Measurements from ENCODE around the gene TYW5. TPM values are rescaled to one million over a fixed set of nuclear protein-coding genes. Genes with fewer than 3 reads are reported as not detected.

Gene TYW5
- total RNA-seq, 1 experiment from 2014 or later: 13.5 TPM

DNA sequence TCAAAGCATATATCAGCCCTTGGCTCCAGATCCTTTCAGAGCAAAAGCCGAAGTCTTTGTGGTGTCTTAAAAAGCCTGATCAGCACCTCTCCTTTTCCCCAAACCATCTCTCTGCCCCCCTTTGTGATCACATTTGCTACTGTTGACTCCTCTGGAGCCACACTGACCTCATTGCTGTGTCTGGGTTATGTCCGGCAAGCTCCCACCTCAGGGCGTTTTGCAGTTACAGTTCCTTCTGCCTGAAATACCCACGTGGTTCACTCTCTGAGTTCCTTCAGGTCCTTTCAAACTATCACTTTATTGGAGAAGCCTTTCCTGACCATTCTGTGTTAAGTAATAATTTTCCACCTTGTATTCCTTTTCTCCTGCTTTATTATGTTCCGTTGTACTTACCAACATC is 32.4 kb downstream of the TYW5 start:
- POLR2A ChIA-PET: no interaction called here
- TF ChIP-seq ZNF263 (CRISPR knock-in tag; IDR thresholded peaks at IDR 0.05; ENCODE audit: low read depth) (no peak), FOXJ3 (CRISPR knock-in tag; IDR thresholded peaks at IDR 0.05; ENCODE audit: borderline replicate concordance) (no peak), PRRX2 (CRISPR knock-in tag; IDR thresholded peaks at IDR 0.05) (no peak), ZNF121 (CRISPR knock-in tag; IDR thresholded peaks at IDR 0.05) (no peak), JAZF1 (CRISPR knock-in tag; IDR thresholded peaks at IDR 0.05) (no peak), MAX (CRISPR knock-in tag; IDR thresholded peaks at IDR 0.05) (no peak), RORB (CRISPR knock-in tag; IDR thresholded peaks at IDR 0.05) (no peak), CREB1 (CRISPR knock-in tag; IDR thresholded peaks at IDR 0.05) (no peak), HMGA2 (CRISPR knock-in tag; IDR thresholded peaks at IDR 0.05) (no peak), E2F1 (CRISPR knock-in tag; IDR thresholded peaks at IDR 0.05) (no peak)
- TF ChIP-seq, protein P1, sequence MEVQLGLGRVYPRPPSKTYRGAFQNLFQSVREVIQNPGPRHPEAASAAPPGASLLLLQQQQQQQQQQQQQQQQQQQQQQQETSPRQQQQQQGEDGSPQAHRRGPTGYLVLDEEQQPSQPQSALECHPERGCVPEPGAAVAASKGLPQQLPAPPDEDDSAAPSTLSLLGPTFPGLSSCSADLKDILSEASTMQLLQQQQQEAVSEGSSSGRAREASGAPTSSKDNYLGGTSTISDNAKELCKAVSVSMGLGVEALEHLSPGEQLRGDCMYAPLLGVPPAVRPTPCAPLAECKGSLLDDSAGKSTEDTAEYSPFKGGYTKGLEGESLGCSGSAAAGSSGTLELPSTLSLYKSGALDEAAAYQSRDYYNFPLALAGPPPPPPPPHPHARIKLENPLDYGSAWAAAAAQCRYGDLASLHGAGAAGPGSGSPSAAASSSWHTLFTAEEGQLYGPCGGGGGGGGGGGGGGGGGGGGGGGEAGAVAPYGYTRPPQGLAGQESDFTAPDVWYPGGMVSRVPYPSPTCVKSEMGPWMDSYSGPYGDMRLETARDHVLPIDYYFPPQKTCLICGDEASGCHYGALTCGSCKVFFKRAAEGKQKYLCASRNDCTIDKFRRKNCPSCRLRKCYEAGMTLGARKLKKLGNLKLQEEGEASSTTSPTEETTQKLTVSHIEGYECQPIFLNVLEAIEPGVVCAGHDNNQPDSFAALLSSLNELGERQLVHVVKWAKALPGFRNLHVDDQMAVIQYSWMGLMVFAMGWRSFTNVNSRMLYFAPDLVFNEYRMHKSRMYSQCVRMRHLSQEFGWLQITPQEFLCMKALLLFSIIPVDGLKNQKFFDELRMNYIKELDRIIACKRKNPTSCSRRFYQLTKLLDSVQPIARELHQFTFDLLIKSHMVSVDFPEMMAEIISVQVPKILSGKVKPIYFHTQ (CRISPR knock-in tag; IDR thresholded peaks at IDR 0.05): no peak
- TF ChIP-seq, protein P2, sequence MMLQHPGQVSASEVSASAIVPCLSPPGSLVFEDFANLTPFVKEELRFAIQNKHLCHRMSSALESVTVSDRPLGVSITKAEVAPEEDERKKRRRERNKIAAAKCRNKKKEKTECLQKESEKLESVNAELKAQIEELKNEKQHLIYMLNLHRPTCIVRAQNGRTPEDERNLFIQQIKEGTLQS (CRISPR knock-in tag; conservative IDR thresholded peaks at IDR 0.05): no peak
- TF ChIP-seq, protein P3, sequence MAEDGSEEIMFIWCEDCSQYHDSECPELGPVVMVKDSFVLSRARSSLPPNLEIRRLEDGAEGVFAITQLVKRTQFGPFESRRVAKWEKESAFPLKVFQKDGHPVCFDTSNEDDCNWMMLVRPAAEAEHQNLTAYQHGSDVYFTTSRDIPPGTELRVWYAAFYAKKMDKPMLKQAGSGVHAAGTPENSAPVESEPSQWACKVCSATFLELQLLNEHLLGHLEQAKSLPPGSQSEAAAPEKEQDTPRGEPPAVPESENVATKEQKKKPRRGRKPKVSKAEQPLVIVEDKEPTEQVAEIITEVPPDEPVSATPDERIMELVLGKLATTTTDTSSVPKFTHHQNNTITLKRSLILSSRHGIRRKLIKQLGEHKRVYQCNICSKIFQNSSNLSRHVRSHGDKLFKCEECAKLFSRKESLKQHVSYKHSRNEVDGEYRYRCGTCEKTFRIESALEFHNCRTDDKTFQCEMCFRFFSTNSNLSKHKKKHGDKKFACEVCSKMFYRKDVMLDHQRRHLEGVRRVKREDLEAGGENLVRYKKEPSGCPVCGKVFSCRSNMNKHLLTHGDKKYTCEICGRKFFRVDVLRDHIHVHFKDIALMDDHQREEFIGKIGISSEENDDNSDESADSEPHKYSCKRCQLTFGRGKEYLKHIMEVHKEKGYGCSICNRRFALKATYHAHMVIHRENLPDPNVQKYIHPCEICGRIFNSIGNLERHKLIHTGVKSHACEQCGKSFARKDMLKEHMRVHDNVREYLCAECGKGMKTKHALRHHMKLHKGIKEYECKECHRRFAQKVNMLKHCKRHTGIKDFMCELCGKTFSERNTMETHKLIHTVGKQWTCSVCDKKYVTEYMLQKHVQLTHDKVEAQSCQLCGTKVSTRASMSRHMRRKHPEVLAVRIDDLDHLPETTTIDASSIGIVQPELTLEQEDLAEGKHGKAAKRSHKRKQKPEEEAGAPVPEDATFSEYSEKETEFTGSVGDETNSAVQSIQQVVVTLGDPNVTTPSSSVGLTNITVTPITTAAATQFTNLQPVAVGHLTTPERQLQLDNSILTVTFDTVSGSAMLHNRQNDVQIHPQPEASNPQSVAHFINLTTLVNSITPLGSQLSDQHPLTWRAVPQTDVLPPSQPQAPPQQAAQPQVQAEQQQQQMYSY (CRISPR knock-in tag; IDR thresholded peaks at IDR 0.05): no peak
- H3K4me1 Mint-ChIP-seq: peaks cover 26% of the 10 kb centered on the region
- DNase-seq (ENCODE audit: low spot score) (no peak), ATAC-seq (peak; percentile 46)
- peak overlapping the region; percentile 79; the same call in 1 of the 2 replicates for H3K27ac Mint-ChIP-seq
- no peaks in the 10 kb centered on the region for H3K27me3 Mint-ChIP-seq (ENCODE audit: low read depth)
- peaks cover 6% of the 10 kb centered on the region for H3K9me3 Mint-ChIP-seq
- CTCF ChIA-PET: interaction anchor here (0.6 to 0.8 kb wide), 2 partner anchors 46 to 317 kb away, joined by 3 to 8 read pairs; no protein-coding TSS in a partner anchor
- H3K36me3 Mint-ChIP-seq: peaks cover 41% of the 10 kb centered on the region
- no peak overlapping the region for H3K4me3 Mint-ChIP-seq

- ChIA-PET POLR2A (interaction anchor here (0.6 kb wide), 1 partner anchor 10 kb away, joined by 4 read pairs; no protein-coding TSS in a partner anchor), CTCF (no interaction called here)
- Mint-ChIP-seq H3K27me3 (ENCODE audit: low read depth) (no peaks in the 10 kb centered on the region), H3K4me3 (no peak overlapping the region), H3K9me3 (peaks cover 29% of the 10 kb centered on the region), H3K27ac (no peak overlapping the region), H3K4me1 (peaks cover 18% of the 10 kb centered on the region), H3K36me3 (peaks cover 70% of the 10 kb centered on the region)
- no peak for DNase-seq (ENCODE audit: low spot score)
- TF ChIP-seq GRHL2 (CRISPR knock-in tag; IDR thresholded peaks at IDR 0.05; ENCODE audit: insufficient replicate concordance, severe bottlenecking): no peak
- no peak for TF ChIP-seq ZNF232 (CRISPR knock-in tag; IDR thresholded peaks at IDR 0.05)
- TF ChIP-seq NR2C2 (CRISPR knock-in tag; IDR thresholded peaks at IDR 0.05): no peak
- TF ChIP-seq, protein P4, sequence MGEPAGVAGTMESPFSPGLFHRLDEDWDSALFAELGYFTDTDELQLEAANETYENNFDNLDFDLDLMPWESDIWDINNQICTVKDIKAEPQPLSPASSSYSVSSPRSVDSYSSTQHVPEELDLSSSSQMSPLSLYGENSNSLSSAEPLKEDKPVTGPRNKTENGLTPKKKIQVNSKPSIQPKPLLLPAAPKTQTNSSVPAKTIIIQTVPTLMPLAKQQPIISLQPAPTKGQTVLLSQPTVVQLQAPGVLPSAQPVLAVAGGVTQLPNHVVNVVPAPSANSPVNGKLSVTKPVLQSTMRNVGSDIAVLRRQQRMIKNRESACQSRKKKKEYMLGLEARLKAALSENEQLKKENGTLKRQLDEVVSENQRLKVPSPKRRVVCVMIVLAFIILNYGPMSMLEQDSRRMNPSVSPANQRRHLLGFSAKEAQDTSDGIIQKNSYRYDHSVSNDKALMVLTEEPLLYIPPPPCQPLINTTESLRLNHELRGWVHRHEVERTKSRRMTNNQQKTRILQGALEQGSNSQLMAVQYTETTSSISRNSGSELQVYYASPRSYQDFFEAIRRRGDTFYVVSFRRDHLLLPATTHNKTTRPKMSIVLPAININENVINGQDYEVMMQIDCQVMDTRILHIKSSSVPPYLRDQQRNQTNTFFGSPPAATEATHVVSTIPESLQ (CRISPR knock-in tag; IDR thresholded peaks at IDR 0.05): no peak
- no peak for TF ChIP-seq ELF4 (CRISPR knock-in tag; IDR thresholded peaks at IDR 0.05; ENCODE audit: low read depth)
- TF ChIP-seq, protein P5, sequence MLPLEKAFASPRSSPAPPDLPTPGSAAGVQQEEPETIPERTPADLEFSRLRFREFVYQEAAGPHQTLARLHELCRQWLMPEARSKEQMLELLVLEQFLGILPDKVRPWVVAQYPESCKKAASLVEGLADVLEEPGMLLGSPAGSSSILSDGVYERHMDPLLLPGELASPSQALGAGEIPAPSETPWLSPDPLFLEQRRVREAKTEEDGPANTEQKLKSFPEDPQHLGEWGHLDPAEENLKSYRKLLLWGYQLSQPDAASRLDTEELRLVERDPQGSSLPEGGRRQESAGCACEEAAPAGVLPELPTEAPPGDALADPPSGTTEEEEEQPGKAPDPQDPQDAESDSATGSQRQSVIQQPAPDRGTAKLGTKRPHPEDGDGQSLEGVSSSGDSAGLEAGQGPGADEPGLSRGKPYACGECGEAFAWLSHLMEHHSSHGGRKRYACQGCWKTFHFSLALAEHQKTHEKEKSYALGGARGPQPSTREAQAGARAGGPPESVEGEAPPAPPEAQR (CRISPR knock-in tag; IDR thresholded peaks at IDR 0.05): no peak
- no peak for TF ChIP-seq CBFB (CRISPR knock-in tag; IDR thresholded peaks at IDR 0.05; ENCODE audit: low read depth)
- no peak for TF ChIP-seq ZNF138 (CRISPR knock-in tag; conservative IDR thresholded peaks at IDR 0.05)
- ATAC-seq: no peak
These were observed 38.3 kb downstream of the TYW5 start for GRCh38 chr2:199916980-199917379.

Data from WTC11 (cell line).